Measurements from ENCODE around the gene KRTAP5-1.

The KRTAP5-1 gene

DNA sequence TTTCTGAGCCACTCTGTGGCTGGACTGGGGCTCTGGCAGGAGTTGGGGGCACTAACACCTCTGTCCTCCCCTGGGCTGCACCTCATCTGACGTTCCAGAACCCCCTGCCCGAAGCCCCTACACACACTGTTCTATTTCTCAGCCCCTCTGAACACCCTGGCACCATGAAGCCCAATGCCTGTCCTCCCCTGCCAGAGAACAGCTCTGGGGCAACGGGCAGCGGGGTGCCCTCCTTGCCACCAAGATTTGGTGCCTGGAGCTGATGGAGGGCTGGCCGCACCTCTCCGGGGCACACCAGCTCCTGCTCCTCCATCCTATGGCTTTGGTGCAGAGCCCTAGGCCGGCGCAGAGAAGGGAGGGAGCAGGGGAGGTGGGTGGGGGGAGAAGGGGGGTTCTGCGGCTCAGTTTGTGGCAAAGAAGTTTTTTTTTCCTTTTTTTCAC is 29.4 kb downstream of the KRTAP5-1 start:
- Histone ChIP-seq H3K4ac (ENCODE audit: low read length) (no peak overlapping the region), H2BK12ac (ENCODE audit: low read length) (no peak overlapping the region), H2BK120ac (ENCODE audit: low read depth, low read length) (no peak overlapping the region), H3K79me1 (ENCODE audit: low read depth, low read length) (no peaks in the 10 kb centered on the region), H3K27ac (replicated peaks; ENCODE audit: low read length) (no peak overlapping the region), H3K9ac (ENCODE audit: low read depth, low read length, poor library complexity) (no peak overlapping the region), H2AFZ (ENCODE audit: low read length) (no peak overlapping the region), H2AK5ac (ENCODE audit: low read depth, low read length) (no peak overlapping the region), H3K36me3 (replicated peaks in 1 of 2; ENCODE audit: control insufficient read depth in 2 of 2, insufficient read depth in 2 of 2, low read length in 2 of 2) (peaks cover 0 to 3% of the 10 kb centered on the region in 2 donors), H3K4me1 (ENCODE audit: control insufficient read depth in 2 of 2, insufficient read depth in 1 of 2, low read depth in 1 of 2, low read length in 2 of 2) (peaks cover 0 to 10% of the 10 kb centered on the region in 2 donors), H3K4me3 (ENCODE audit: low read length in 2 of 2) (no peak overlapping the region), H2BK15ac (ENCODE audit: low read length) (no peak overlapping the region), H4K91ac (ENCODE audit: low read depth, low read length, poor library complexity) (no peak overlapping the region), H3K18ac (ENCODE audit: low read length) (no peak overlapping the region), H3K27me3 (ENCODE audit: control insufficient read depth in 3 of 3, insufficient read depth in 3 of 3, low read depth in 1 of 3, low read length in 3 of 3) (peaks cover 2 to 51% (median 45%) of the 10 kb centered on the region in 3 experiments), H2BK5ac (ENCODE audit: low read length) (no peak overlapping the region), H4K8ac (ENCODE audit: low read depth, low read length) (peak overlapping the region; percentile 33), H3K9me3 (replicated peaks in 1 of 2; ENCODE audit: control insufficient read depth in 2 of 2, insufficient read depth in 1 of 2, low read depth in 1 of 2, low read length in 2 of 2) (no peaks in the 10 kb centered on the region), H3K23ac (ENCODE audit: low read depth, low read length, poor library complexity) (no peak overlapping the region), H3K4me2 (ENCODE audit: insufficient read depth, low read length, poor library complexity, severe bottlenecking) (no peak overlapping the region), H3K14ac (ENCODE audit: low read length) (no peak overlapping the region)
- WGBS, 2 donors (ENCODE audit: extremely low coverage in 2 of 2, insufficient read length in 2 of 2, insufficient replicate concordance in 1 of 2), result no CpG with 5 or more reads among the region's 9 CpGs
- DNase-seq (ENCODE audit: low spot score), result no peak

DNA sequence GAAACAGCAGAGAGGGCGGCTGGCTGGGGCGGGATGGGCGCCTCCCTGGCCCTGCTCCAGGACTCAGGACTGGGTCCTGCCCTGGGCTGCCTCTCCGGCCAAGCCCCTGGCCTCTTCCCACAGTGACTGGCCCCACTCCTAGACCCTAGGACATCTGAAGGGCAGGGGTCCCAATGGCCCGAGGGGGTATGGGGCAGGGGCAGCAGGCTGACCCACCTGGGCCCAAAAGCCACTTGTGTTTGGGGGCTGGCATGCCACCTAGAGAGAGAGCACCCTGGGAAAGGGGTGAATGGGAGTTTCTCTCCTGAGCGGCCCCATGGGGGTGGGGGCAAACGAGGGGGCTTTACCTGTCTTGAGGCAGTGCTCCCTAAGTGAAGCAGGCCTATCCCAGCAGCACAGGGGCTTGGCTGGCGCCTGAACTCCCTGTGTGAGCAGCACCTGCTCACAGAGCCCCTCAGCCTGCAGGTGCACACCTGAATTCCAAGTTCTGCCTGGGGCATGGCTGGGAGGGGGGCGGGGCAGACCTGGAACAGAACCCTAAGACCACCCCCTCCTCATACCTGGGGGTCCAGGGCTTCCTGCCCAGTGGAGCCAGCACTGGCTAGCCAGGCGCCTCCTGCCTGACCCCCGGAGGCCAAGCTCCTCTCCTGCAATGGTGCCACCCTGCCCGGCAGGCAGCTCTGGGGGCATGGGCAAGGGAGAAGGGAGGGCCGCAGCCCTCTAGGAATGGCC is 29.9 kb downstream of the KRTAP5-1 start:
- no peak overlapping the region for H2AK5ac ChIP-seq (ENCODE audit: low read depth, low read length)
- peak overlapping the region; percentile 56 for H3K14ac ChIP-seq (ENCODE audit: low read length)
- H2AFZ ChIP-seq (ENCODE audit: low read length), result no peak overlapping the region
- H3K18ac ChIP-seq (ENCODE audit: low read length), result no peak overlapping the region
- no peak for DNase-seq (ENCODE audit: low spot score)
- peak overlapping the region; percentile 43 for H3K23ac ChIP-seq (ENCODE audit: low read depth, low read length, poor library complexity)
- H3K36me3 ChIP-seq (replicated peaks in 1 of 2; ENCODE audit: control insufficient read depth in 2 of 2, insufficient read depth in 2 of 2, low read length in 2 of 2), result peaks cover 0 to 3% of the 10 kb centered on the region in 2 donors
- no peak overlapping the region for H2BK15ac ChIP-seq (ENCODE audit: low read length)
- no peak overlapping the region for H3K4me3 ChIP-seq (ENCODE audit: low read length in 2 of 2)
- H3K4me1 ChIP-seq (ENCODE audit: control insufficient read depth in 2 of 2, insufficient read depth in 1 of 2, low read depth in 1 of 2, low read length in 2 of 2), result peaks cover 0 to 10% of the 10 kb centered on the region in 2 donors
- peaks cover 2 to 51% (median 44%) of the 10 kb centered on the region in 3 experiments for H3K27me3 ChIP-seq (ENCODE audit: control insufficient read depth in 3 of 3, insufficient read depth in 3 of 3, low read depth in 1 of 3, low read length in 3 of 3)
- no peak overlapping the region for H2BK5ac ChIP-seq (ENCODE audit: low read length)
- WGBS, 2 donors (ENCODE audit: extremely low coverage in 2 of 2, insufficient read length in 2 of 2, insufficient replicate concordance in 1 of 2), result no CpG with 5 or more reads among the region's 13 CpGs
- H4K91ac ChIP-seq (ENCODE audit: low read depth, low read length, poor library complexity), result no peak overlapping the region
- no peaks in the 10 kb centered on the region for H3K9me3 ChIP-seq (replicated peaks in 1 of 2; ENCODE audit: control insufficient read depth in 2 of 2, insufficient read depth in 1 of 2, low read depth in 1 of 2, low read length in 2 of 2)
- no peak overlapping the region for H3K27ac ChIP-seq (replicated peaks; ENCODE audit: low read length)
- no peak overlapping the region for H3K4me2 ChIP-seq (ENCODE audit: insufficient read depth, low read length, poor library complexity, severe bottlenecking)
- H3K4ac ChIP-seq (ENCODE audit: low read length), result no peak overlapping the region
- H3K9ac ChIP-seq (ENCODE audit: low read depth, low read length, poor library complexity), result no peak overlapping the region
- no peak overlapping the region for H2BK120ac ChIP-seq (ENCODE audit: low read depth, low read length)
- H4K8ac ChIP-seq (ENCODE audit: low read depth, low read length), result no peak overlapping the region
- H3K79me1 ChIP-seq (ENCODE audit: low read depth, low read length), result no peaks in the 10 kb centered on the region
- H2BK12ac ChIP-seq (ENCODE audit: low read length), result peak overlapping the region; percentile 30

DNA sequence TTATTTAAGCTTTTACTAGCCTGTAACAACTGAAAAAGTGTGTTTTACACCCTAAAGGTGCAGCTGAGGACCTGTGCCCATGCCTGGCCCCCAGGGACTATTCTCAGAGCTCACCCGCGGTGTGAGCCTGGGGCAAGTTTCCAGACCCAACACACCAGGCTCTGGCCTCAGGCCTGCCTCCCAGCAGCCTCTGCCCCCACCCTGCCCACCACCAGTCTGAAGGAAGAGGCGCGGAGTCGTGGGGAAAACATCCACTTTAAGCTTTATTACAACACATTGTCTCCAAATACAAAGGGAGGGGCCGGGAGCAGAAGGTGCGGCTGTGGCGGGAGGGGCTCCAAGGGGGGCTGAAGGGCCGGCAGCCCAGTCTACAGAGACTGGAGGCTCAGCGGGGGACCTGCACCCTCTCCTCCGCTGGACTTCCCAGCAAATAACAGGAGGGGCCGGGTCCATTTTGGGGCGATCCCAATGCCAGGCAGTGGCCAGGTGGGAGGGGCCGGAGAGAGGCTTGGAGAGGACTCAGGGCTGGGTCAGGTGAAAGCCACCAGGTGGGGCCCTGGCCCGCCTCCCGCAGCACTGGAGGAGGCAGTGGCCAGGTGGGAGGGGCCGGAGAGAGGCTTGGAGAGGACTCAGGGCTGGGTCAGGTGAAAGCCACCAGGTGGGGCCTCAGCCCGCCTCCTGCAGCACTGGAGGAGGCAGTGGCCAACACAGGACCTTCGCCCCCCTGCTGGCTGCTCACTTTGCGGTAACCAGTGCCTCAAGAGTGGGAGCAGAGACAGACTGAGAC is 31.1 kb downstream of the KRTAP5-1 start:
- Histone ChIP-seq H2BK5ac (ENCODE audit: low read length) (no peak overlapping the region), H2AK5ac (ENCODE audit: low read depth, low read length) (peak overlapping the region; percentile 81), H4K91ac (ENCODE audit: low read depth, low read length, poor library complexity) (no peak overlapping the region), H4K8ac (ENCODE audit: low read depth, low read length) (no peak overlapping the region), H3K27ac (replicated peaks; ENCODE audit: low read length) (no peak overlapping the region), H3K27me3 (ENCODE audit: control insufficient read depth in 3 of 3, insufficient read depth in 3 of 3, low read depth in 1 of 3, low read length in 3 of 3) (peaks cover 2 to 63% (median 45%) of the 10 kb centered on the region in 3 experiments), H3K9ac (ENCODE audit: low read depth, low read length, poor library complexity) (peak overlapping the region; percentile 30), H3K4me1 (ENCODE audit: control insufficient read depth in 2 of 2, insufficient read depth in 1 of 2, low read depth in 1 of 2, low read length in 2 of 2) (peaks cover 0 to 5% of the 10 kb centered on the region in 2 donors), H2BK15ac (ENCODE audit: low read length) (no peak overlapping the region), H3K4ac (ENCODE audit: low read length) (peak overlapping the region; percentile 23), H2AFZ (ENCODE audit: low read length) (no peak overlapping the region), H3K36me3 (replicated peaks in 1 of 2; ENCODE audit: control insufficient read depth in 2 of 2, insufficient read depth in 2 of 2, low read length in 2 of 2) (peaks cover 0 to 3% of the 10 kb centered on the region in 2 donors), H3K14ac (ENCODE audit: low read length) (no peak overlapping the region), H3K9me3 (replicated peaks in 1 of 2; ENCODE audit: control insufficient read depth in 2 of 2, insufficient read depth in 1 of 2, low read depth in 1 of 2, low read length in 2 of 2) (no peaks in the 10 kb centered on the region), H3K79me1 (ENCODE audit: low read depth, low read length) (no peaks in the 10 kb centered on the region), H2BK120ac (ENCODE audit: low read depth, low read length) (no peak overlapping the region), H3K23ac (ENCODE audit: low read depth, low read length, poor library complexity) (peak overlapping the region; percentile 17), H3K4me3 (ENCODE audit: low read length in 2 of 2) (no peak overlapping the region), H2BK12ac (ENCODE audit: low read length) (no peak overlapping the region), H3K18ac (ENCODE audit: low read length) (no peak overlapping the region), H3K4me2 (ENCODE audit: insufficient read depth, low read length, poor library complexity, severe bottlenecking) (no peak overlapping the region)
- no CpG with 5 or more reads among the region's 20 CpGs for WGBS, 2 donors (ENCODE audit: extremely low coverage in 2 of 2, insufficient read length in 2 of 2, insufficient replicate concordance in 1 of 2)
- DNase-seq (ENCODE audit: low spot score), result no peak

Data from neuronal stem cell (in vitro differentiated cells).